Calu3 (cell line): ENCODE data around the gene PCOLCE2. TPM values are rescaled to one million over a fixed set of nuclear protein-coding genes. Genes with fewer than 3 reads are reported as not detected.

Experiments
- BruUV-seq: library from RNA; stranded (reverse); fragments of 400-500 nt; replicated peaks from 2 replicates; lab custom pipeline; 2021; lab: Mats Ljungman, UMichigan
- CTCF ChIA-PET: fragments of 300-600 bp; sonication (Branson Sonifier 250); formaldehyde crosslinking; loops from one replicate; lab custom pipeline; 2022; ENCODE audit warnings: antibody characterized with exemption; lab: Charles Lee
- DNase-seq: peaks from one replicate; pipeline ENCODE4 v3.0.0; 2022
- H3K27ac Mint-ChIP-seq: one replicate; pipeline ENCODE4 v1.8.0; 2022; ENCODE audit warnings: mixed read lengths; ENCODE audit not compliant: unreplicated experiment
- H3K27me3 Mint-ChIP-seq: one replicate; pipeline ENCODE4 v1.8.0; 2022; ENCODE audit warnings: mixed read lengths; ENCODE audit not compliant: unreplicated experiment
- H3K36me3 Mint-ChIP-seq: one replicate; pipeline ENCODE4 v1.8.0; 2022; ENCODE audit warnings: mild to moderate bottlenecking, moderate library complexity, mixed read lengths; ENCODE audit not compliant: insufficient read depth, unreplicated experiment
- H3K4me1 Mint-ChIP-seq: one replicate; pipeline ENCODE4 v1.8.0; 2022; ENCODE audit warnings: mild to moderate bottlenecking, low read depth, mixed read lengths; ENCODE audit not compliant: unreplicated experiment
- H3K4me3 Mint-ChIP-seq: one replicate; pipeline ENCODE4 v1.8.0; 2022; ENCODE audit warnings: mild to moderate bottlenecking, low read depth, moderate library complexity, mixed read lengths; ENCODE audit not compliant: unreplicated experiment
- H3K9me3 Mint-ChIP-seq: one replicate; pipeline ENCODE4 v1.8.0; 2022; ENCODE audit warnings: low read depth, mixed read lengths; ENCODE audit not compliant: unreplicated experiment
- intact Hi-C: fragments of 100-400 bp; cut with micrococcal nuclease; formaldehyde crosslinking; loops from one replicate; pipeline ENCODE4 v1.10.0; 2022; ENCODE audit not compliant: unreplicated experiment
- total RNA-seq: library from RNA; stranded (reverse); gene quantifications from 2 replicates; pipeline ENCODE4 v1.2.3, GENCODE V29; 2022
- TF ChIP-seq, protein P1 (sequence below): fragments of 200-600 bp; IDR thresholded peaks from one replicate; pipeline ENCODE4 v1.8.0; 2022; ENCODE audit warnings: antibody characterized with exemption; ENCODE audit not compliant: unreplicated experiment

PCOLCE2 gene
- total RNA-seq, 1 experiment from 2014 or later: 9.6 TPM

DNA sequence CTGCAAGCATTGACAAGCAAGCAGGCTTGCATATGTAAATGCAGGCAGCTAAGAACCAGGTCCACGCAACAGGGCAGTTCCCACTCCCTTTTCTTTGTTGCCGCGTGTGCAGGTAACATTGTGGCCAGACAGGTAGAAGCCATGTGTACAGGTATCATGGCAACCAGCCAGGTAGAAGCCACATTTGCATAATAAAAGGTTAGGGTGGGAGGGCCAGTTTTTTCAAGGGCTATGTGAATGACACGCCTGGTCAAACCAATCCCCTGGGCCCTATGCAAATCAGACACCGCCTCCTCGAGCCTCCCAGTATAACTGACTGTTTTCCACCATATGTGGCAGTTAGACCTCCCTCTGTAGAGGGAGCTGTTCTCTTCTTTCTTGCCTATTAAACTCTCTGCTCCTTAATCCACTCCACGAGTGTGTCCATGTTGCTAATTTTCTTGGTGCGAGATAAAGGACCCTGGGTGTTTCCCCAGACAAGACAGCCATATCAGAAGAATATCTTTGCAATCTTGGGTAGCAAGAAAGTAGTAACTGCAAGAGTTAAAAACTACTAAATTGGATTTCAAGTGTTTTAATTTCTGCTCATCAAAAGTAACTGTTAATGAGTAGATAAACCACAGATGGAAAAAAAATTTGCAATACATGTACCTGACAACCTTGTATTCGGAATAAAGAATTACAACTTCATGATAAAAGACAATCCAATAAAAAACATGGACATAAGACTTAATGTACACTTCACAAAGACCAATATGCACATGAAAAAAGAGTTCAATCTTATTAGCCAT, 21.8 kb downstream of the PCOLCE2 start:
- peak; percentile 36 for DNase-seq
- no peaks in the 10 kb centered on the region for H3K36me3 Mint-ChIP-seq
- CTCF ChIA-PET: interaction anchor here (1.1 to 1.7 kb wide), 3 partner anchors 10 to 38 kb away, joined by 3 to 6 read pairs (median 4); no protein-coding TSS in a partner anchor
- no peak overlapping the region for H3K4me3 Mint-ChIP-seq
- intact Hi-C loops: no loop called here
- H3K9me3 Mint-ChIP-seq: no peaks in the 10 kb centered on the region
- H3K27ac Mint-ChIP-seq: no peak overlapping the region
- peaks cover 10% of the 10 kb centered on the region for H3K4me1 Mint-ChIP-seq
- H3K27me3 Mint-ChIP-seq: no peaks in the 10 kb centered on the region
- TF ChIP-seq, protein P1, sequence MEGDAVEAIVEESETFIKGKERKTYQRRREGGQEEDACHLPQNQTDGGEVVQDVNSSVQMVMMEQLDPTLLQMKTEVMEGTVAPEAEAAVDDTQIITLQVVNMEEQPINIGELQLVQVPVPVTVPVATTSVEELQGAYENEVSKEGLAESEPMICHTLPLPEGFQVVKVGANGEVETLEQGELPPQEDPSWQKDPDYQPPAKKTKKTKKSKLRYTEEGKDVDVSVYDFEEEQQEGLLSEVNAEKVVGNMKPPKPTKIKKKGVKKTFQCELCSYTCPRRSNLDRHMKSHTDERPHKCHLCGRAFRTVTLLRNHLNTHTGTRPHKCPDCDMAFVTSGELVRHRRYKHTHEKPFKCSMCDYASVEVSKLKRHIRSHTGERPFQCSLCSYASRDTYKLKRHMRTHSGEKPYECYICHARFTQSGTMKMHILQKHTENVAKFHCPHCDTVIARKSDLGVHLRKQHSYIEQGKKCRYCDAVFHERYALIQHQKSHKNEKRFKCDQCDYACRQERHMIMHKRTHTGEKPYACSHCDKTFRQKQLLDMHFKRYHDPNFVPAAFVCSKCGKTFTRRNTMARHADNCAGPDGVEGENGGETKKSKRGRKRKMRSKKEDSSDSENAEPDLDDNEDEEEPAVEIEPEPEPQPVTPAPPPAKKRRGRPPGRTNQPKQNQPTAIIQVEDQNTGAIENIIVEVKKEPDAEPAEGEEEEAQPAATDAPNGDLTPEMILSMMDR: peak; percentile 12
- no TSS peak for BruUV-seq

DNA sequence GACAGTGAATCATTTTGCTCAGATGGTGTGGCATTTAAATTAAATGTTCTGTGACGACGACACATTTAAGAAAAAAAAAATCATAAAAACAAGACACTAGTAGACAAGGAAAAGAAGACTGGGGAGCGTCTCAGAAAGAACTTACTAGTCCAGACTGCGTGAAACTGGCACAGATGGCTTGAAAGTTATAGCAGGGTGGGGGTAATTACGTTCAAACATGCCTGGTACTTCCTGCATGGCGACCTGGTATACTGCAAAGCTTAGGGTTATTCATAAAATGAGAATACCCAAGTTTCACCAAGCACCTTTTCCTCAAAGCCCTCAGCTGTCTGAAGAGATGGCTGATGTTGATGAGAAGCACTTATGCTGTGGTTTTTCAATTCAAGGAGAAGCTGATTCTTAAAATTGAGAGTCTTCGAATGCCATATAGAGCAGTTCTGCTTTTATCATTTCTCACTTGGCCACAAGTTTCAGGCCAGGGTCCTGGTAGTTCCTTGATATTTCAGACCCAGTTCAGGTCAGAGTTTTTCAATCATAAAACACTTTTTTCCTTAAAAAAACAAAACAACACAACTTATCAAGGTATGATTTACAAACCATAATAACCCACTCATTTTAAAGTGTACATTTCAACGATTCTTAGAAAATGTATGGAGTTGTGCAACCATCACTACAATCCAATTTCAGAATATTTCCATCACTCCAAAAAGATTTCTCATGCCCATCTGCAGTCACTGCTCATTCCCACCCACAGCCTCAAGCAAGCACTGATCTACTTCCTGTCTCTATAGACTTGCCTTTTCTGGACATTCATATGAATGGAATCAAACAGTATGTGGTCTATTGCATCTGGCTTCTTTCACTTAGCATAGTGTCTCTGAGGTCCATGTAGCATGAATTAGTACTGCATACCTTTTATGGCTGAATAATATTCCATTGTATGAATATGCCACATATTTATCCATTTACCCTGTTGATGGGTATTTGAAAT, 24.7 kb downstream of the PCOLCE2 start:
- no TSS peak for BruUV-seq
- no peaks in the 10 kb centered on the region for H3K36me3 Mint-ChIP-seq
- intact Hi-C loops: no loop called here
- H3K27me3 Mint-ChIP-seq: peaks cover 7% of the 10 kb centered on the region
- TF ChIP-seq, protein P1: no peak
- CTCF ChIA-PET: interaction anchor here (0.5 to 0.7 kb wide), 3 partner anchors 54 to 1841 kb away, joined by 3 read pairs; no protein-coding TSS in a partner anchor
- H3K4me3 Mint-ChIP-seq: no peak overlapping the region
- DNase-seq: no peak
- H3K27ac Mint-ChIP-seq: no peak overlapping the region
- no peaks in the 10 kb centered on the region for H3K9me3 Mint-ChIP-seq
- H3K4me1 Mint-ChIP-seq: peaks cover 17% of the 10 kb centered on the region

DNA sequence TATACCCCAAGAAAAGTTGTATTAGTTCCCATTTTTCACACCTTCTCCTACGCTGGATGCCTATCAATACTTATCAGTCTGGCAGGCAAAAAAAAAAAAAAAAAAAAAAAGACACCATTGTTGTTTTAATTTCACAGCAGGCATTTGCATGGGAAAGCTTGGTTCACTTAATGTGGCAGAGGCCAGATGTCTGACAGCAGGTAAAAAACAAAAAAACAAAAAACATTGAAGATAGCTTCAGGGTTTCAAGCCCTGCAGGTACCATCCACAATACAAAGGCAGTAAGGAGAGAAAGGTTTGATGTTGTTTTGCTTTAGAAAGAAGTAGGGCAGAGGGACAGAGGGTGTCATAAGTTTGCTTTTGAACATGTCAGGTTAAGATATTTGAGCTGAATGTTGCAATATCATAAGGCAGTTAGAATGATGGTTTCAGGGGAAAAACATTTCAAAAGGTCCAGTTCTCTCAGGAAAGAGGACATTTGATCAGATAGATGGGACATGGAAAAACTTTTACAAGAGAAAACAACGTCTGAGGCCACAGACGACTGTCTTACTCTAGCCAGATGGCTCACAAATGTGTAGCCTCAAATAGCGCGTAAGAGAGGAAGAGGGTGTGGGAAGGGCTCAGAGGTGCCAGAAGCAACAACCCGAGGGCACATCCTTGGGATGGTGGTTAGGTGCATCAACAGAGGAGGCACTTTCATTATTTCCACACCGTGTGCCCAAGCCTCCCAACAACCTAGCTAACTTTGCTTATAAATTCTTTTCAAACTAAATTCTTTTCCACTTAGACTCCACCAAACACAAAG, 25.7 kb downstream of the PCOLCE2 start:
- H3K36me3 Mint-ChIP-seq: no peaks in the 10 kb centered on the region
- H3K4me1 Mint-ChIP-seq: peaks cover 9% of the 10 kb centered on the region
- H3K4me3 Mint-ChIP-seq: no peak overlapping the region
- no peak overlapping the region for H3K27ac Mint-ChIP-seq
- CTCF ChIA-PET: interaction anchor here (0.7 kb wide), 1 partner anchor 55 kb away, joined by 3 read pairs; no protein-coding TSS in a partner anchor
- BruUV-seq: no TSS peak
- H3K9me3 Mint-ChIP-seq: no peaks in the 10 kb centered on the region
- intact Hi-C loops: no loop called here
- TF ChIP-seq, protein P1: no peak
- H3K27me3 Mint-ChIP-seq: peaks cover 7% of the 10 kb centered on the region
- no peak for DNase-seq

DNA sequence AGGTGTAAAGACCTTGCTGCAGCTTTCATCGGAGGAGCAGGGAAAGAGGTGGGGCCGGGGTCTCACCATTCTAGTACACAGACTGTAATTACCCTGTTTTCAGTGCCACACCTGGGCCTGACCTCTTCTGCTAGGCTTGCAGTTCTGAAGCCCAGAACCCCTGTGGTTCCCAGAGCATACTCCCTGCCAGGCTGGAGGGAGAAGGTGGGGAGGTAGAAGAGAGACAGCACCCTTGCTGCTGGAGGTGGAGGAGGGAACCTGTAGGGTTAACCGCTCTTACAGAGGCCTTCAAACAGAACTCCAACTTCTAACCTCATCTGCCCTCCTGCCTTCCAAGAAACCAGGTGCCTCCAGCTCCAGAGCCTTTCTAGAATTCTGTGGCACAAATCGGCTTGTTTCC, 27.0 kb downstream of the PCOLCE2 start:
- Mint-ChIP-seq H3K36me3 (no peaks in the 10 kb centered on the region), H3K27me3 (peaks cover 7% of the 10 kb centered on the region), H3K4me1 (peaks cover 7% of the 10 kb centered on the region), H3K4me3 (no peak overlapping the region), H3K9me3 (no peaks in the 10 kb centered on the region), H3K27ac (no peak overlapping the region)
- CTCF ChIA-PET: no interaction called here
- intact Hi-C loops: no loop called here
- no TSS peak for BruUV-seq
- TF ChIP-seq, protein P1: no peak
- no peak for DNase-seq
